Stimulated activated CD4-positive, alpha-beta T cell treated with anti-CD3 and anti-CD28 coated beads, Interleukin-12 subunit alpha, Interleukin-12 subunit beta, amount 100 ng/mL, for 4 hours (primary cell): Measurements from ENCODE around the gene IL18BP.

Experiments
- DNase-seq: peaks from one replicate; pipeline ENCODE4 v3.0.0-alpha.2; 2020

Gene IL18BP

DNA sequence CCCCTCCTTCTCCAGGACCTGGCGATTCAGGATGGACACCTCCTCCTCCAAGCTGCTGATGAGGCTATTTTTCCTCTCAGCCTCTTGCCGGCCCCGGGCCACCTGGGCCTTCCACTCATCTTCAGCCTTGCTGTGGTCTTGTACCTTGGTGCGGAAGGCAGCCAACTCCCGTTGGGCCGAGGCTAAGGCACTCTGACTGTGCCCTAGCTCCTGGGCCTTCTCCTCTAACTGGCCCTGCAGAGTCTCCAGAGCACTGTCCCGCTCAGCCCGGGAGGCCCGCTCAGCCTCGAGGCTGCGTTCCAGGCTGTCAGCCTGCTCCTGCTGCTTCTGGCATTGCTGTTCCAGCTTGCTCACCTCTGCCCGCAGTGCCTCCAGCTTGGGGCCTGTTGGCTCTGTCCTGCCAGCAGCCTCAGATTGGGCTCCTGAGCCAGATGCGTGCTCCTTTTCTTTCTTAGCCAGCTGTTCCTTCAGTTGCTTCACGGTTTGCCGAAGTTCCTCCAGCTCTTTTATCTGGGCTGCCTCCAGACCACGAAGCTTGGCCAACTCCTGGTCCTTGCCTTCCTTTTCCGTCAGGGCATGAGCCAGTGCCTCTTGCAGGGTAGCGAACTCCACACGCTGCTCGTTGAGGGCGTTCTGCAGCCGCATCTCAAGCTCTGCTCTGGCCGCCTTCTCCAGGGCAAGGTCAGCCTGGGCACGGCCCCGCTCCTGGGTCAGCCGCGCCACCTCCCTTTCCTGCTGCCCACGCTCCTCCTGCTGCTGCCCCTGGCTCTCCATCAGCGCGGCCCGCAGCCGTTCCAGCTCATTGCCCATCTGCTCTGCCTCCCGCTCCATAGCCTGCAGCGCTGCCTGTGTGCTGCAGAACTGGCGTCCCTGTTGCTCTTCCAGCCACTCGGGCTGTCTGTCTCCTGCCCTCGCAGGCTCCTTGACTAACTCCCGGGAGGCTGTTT, 15.3 kb downstream of the IL18BP start:
- DNase-seq: no peak

GRCh38 chr11:72014761-72015320, 16.1 kb downstream of the IL18BP start:
- no peak for DNase-seq

- no peak for DNase-seq
Observed at GRCh38 chr11:72015511-72016061, 16.9 kb downstream of the IL18BP start.

- DNase-seq: no peak
Observed at GRCh38 chr11:72018171-72018570, 19.5 kb downstream of the IL18BP start.

- no peak for DNase-seq
Observed at GRCh38 chr11:72023335-72023734, 24.6 kb downstream of the IL18BP start.

GRCh38 chr11:72024069-72024754, 25.5 kb downstream of the IL18BP start:
- no peak for DNase-seq

GRCh38 chr11:72026090-72026489, 27.4 kb downstream of the IL18BP start:
- no peak for DNase-seq

DNA sequence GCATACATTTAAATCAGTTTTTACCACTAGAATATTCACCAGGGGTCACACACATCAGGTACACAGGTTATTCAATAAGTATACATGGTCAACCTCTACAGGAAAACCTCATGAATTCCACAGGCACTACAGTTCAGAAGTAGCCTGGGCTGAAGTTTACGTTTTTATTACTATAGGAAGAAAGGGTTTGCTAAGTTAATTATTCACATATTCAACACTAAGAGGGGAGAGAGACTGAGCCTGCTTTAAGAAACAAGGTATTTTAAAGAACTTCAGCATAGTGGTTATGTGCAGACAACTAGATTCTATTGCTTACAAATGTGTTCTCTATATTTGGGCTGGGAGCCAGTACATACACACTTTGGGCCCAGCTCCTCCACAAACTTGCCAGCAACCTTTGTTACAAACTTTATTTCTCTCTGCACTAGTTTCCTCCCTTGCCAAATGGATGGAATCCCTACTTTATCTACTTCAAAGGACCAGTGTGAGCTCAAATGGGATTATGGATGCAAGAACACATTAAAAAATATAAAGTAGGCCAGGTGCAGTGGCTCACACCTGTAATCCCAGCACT, 31.9 kb downstream of the IL18BP start:
- no peak for DNase-seq

DNA sequence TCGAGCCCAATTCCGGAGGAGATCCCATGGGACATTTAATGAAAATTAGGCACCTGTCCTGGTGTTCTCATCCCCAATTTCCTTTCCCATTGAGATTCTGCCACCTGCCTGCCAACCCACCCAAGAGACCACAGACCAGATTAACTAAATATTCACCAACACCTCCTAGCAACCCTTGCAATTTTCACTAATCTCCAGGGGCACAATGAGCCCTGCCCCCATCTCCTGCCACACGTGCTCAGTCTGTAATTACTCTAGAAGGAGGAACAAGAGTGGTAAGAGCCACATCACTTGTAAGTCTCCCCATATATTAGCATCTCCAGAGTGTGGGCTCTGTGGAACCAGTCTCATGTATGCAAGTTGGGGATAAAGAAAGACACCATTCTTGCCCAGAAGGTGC, 38.0 kb downstream of the IL18BP start:
- no peak for DNase-seq

GRCh38 chr11:72037554-72038311, 39.0 kb downstream of the IL18BP start:
- no peak for DNase-seq

DNA sequence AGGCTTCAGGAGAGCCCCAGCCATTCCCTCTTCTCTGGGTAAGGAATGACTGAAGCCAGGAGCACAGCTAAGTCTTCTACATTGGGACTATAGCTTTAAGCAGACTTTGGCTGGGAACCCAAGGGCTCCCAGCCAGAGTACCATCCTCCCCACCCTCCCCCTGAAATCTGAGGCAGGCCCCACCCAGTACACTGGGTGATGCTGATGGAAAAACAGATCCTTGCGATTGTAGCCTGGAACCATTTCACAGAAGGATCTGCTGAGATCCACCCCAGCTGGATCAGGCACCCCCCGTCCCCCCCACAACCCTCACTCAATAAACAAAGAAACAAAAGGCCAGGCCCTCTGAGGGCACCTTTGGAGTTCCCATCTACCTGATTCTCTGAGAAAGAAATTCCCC, 39.8 kb downstream of the IL18BP start:
- no peak for DNase-seq

DNA sequence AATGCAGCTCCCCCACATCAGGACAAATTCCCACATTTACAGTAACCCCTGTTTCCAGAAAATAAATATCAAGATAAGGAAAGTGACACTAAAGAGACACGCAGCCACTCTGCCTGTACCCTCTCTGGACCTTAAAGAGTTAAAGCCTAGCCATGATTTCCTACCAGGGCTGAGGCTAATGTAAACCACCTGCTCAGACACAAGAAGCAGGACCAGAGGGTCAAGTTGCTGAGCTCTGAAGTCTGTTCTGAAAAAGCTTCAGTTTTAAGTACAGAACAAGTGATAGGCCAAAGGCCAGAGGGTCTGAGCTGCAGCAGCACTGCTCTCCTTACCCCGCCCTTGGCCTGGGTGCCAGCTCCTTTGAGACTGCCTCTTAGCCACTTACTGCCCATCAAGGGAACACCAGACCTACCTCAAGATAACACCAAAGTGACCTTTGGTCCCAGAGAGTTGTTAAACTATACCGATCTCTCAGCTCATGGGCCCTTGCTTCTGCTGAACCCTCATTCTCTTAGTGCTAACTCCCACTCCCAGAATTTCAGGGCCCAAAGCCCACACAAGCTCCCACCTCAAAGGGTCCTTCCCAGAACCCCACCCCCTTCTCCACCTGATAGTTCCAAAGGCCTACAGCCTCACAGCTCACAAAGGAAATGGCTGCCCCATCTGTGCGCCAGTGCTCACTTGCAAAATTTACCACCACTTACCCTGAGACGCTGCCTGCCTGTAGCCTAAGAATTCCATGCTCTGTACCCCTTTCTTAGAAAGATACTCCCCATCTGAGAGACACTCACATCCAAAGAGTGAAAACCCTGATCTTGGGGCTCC, 40.5 kb downstream of the IL18BP start:
- no peak for DNase-seq

DNA sequence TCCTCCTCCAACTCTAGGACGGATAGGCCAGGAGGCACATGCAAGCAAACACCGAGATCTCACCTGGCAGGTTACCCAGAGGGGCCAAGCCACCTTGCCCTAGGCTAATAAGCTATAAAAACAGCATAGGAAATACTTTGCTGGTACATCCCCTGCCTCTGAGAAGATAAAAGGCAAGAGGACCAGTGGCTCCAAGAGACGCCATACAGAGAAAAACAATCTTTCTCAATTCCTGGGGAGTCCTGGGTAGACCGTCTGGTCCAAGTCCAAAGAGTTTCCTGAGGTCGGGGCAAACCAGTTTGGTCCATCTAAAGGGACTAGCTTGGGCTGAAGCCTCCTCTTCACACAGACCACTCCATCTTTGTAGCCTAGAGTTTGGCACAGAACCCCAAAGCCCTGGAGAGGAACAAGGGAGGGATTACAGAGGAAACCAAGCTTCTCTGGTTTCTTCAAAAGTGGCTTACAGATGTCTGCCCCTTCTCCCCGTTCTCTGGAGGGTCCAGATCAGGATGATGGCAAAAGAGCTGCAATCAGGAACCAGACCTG, 41.2 kb downstream of the IL18BP start:
- DNase-seq: no peak

DNA sequence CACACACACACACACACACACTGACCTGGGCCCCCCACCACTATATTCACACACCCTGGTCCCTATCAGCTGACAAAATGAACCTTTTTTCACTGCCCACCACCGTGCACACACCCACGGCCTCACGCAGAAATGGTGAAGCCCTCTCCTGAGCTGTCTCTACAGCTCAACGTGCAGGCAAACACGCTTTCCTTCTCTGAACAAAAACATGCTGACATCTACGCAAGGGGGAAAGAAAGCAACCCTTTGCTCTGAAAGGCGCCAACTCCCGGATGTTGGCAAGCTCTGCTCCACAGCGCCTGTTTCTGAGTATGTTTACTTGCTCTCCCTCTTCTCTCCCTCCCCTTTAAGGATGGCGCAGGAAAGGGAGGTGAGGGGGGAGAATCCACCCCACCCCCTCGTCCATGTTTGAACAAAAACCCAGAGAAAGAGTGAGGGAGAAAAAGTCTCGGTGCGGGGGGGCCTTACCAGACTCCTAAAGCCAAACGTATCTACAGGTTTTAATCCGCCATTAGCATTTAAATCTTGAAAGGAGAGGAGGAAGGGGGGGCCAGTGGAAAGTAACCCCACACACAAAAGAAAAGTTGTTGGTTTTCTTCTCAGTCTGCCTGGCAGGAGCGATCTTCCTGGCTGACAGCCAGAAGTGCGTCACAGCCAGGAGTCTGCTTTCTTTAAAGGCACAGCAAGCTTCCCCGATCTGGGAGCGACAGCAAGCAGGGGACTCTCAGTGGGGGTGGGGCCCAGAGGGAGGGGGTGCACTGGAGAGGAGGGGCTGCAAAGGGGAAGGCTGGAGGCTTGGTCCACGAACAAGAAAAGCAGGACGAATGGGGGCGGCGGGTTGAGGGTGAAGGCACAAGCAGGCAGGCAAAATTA, 42.0 kb downstream of the IL18BP start:
- peak; percentile 72 for DNase-seq

DNA sequence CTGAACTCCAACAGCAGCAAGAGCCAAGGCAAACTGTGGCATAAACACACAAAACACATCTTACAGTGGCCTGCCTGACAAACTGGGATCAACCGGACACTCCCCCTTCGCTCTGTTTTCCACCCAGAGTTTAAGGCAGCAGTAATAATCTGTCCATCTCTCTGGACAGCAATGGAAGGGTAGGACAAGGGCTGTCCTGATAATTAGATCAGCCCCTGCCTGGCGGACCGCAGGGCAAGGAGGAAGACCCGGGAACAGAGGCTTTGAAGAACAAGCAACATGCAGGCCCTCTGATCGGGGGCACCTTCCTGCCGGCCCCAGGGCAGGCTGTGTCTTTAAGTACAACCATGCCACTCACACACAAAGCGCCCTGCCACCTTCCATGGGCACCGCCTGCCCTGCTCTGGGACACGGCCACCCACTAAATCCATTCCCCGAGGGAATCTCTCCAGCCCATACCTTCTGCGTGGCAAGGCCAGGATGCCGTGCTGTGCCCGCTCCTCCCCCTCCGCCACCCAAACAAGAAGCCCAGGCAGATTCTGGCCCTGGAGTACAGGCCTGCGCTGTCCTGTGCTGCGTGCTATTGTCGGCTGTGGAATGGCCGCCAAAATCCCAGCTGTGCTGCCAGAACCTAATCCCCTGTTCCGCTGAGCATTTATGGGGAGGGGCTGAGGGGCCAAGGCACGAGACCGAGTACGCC, 42.8 kb downstream of the IL18BP start:
- DNase-seq: peak; percentile 25

DNA sequence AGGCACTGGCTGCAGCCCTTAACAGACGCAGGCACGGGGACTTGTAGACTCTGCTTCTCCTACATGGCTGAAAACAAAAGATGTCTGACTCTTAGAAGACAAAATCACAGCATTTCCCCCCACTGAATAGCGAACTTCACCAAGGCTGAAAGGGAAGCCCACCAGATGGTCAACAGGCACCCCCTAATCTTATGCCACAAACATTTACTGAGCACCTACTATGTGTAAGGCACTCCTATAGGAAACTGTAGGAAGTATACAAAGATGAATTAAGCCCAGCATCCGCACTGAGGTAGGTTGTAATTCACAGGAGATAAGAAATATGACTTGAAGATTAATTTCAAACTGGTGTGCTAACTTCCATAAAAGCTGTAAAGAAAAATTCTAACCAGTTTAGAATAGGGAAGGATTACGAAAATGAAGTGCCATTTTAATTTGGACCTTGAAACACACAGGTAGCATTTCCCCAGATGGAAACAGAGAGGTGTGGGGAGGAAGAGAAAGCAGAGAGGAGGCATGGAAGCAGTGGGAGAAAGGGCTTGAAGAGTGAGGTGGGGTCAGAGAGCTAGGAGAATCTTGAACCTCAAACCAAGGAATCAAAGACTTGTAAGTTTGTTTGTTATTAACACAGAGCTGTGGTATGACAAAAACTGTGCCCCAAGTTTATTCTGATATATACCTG, 43.5 kb downstream of the IL18BP start:
- DNase-seq: no peak

DNA sequence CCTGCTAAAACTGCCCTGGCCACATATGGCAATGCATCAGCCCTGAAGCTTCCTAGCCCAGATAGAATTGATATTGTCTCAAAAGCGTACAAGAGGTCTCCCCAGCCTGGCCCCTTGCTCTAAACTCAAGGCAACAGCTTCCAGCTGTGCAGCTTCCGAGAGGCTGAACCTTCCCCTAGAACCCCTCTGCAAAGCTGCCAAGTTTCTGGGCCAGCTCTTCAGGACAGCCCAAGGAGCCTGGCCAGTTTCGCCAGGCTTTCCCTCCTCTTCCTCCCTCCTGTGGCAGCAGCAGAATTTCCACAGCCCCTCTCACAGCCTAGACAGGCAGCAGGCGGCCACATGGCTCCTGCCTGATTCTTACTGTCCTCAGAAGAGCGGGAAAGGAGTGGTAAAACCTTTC, 47.1 kb downstream of the IL18BP start:
- no peak for DNase-seq

DNA sequence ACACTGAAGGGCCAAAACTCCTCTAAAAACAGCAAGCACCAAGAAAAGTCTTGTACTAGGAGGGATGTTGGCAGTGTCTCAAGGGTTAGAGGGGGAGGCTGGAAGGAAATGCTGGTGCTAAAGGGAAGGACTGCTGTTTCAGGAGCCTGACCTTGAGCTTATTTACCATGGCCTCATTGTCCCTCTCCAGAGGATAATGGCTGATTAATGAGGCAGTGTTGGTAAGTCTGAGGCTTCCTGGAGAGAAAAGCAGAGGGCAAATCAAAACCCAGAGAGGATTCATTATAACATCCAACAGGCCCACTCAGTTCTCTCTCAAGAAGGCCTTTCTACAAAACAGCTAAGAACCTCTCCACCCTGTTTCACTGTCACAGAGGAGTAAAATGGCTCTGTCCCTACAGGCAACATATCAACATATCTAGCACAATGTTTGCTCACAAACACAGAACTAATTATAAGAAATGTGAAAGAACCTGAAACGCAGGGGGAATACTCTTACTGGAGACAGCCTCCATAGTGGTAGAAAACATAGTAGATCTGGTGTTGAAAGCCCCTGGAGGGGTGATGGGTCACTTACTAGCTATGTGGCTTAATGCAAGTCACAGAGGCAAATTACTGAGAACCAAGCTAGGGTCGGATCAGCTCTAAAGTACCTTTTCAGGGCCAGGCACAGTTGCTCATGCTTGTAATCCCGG, 50.2 kb downstream of the IL18BP start:
- no peak for DNase-seq
